Dermis lymphatic vessel endothelial cell (primary cell): Measurements from ENCODE around the gene CFHR2. TPM values are rescaled to one million over a fixed set of nuclear protein-coding genes. Genes with fewer than 3 reads are reported as not detected.

Experiments
- total RNA-seq: library from RNA; depleted of rRNA; stranded (reverse); fragments of >200 nt; gene quantifications from 2 replicates; pipeline ENCODE4 v1.2.1, GENCODE V29; 2014

Gene CFHR2
- total RNA-seq, result not detected in 2 replicates

DNA sequence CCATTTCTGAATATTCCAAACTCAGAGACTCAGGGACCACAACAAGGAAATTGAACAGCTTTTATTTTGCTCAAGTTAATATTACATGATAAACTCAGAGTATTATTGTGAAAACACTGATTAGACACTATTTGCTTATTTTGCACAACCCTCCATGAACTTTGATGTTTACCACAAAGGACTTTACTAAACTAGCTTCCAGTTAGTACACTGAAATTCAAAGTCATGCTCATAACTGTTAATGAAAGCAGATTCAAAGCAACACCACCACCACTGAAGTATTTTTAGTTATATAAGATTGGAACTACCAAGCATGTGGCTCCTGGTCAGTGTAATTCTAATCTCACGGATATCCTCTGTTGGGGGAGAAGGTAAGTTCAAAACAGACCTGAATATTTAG lies at the start of gene CFHR2:
Gene CFHR2, plus strand, starts transcription at position 171 of the 400 bp plus-strand sequence. Its CDS starts 143 bp downstream, at position 314.

DNA sequence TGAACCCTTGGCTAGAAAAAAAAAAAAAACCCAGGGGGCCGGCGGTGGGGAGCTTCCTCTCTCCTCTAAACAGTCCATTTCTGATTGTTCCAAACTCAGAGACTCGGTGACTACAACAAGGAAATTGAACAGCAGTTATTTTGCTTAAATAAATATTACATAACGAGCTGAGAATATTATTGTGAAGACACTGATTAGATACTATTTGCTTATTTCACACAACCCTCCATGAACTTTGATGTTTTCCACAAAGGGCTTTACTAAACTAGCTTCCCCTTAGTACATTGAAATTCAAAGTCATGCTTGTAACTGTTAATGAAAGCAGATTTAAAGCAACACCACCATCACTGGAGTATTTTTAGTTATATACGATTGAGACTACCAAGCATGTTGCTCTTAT lies 33.7 kb downstream of the CFHR2 start, which contains the start of gene CFHR5:
Gene CFHR5, plus strand, starts transcription at position 279 of the 400 bp plus-strand sequence. Its CDS starts 109 bp downstream, at position 388.

Other genes starting within 250 kb of the CFHR2 start
- gene CFHR3, start 168.9 kb upstream of the CFHR2 start, total RNA-seq, result not detected in 2 replicates
- not detected in 2 replicates for gene CFHR1, start 124.0 kb upstream of the CFHR2 start, total RNA-seq
- not detected in 2 replicates for gene CFHR4, start 55.7 kb upstream of the CFHR2 start, total RNA-seq
- gene CFHR5, start 33.8 kb downstream of the CFHR2 start, total RNA-seq, result not detected in 2 replicates
- gene F13B, start 123.5 kb downstream of the CFHR2 start, total RNA-seq, result not detected in 2 replicates
- gene ASPM, start 202.9 kb downstream of the CFHR2 start, total RNA-seq, result 5.4 and 6.7 TPM in 2 replicates